HUDEP-2 (cell line): ENCODE measurements around the gene SEC14L2.
A peak's percentile ranks its signal among the peaks of the same experiment; 100 is the strongest.
"Not testable (repeated sequence)": the region's sequence is repeated elsewhere in the genome, so short reads cannot be mapped to it uniquely, and the experiment has no call there.

Experiments
- DNase-seq, 76 experiments: peaks; one replicate each; lab custom pipeline; 2025; ENCODE audit not compliant: unreplicated experiment in 76 of 76; lab: John Stamatoyannopoulos, UW

SEC14L2 gene

DNA sequence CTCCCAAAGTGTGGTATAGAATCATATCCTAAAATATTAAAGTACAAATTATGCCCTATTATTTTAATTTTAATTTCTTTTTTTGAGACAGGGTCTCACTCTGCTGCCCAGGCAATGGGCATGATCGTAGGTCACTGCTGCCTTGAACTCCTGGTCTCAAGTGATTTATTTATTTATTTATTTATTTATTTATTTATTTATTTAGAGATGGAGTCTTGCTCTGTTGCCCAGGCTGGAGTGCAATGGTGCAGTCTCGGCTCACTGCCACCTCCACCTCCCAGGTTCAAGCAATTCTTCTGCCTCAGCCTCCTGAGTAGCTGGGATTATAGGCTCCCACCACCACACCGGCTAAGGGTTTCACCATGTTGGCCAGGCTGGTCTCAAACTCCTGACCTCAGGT lies 4.2 kb downstream of the SEC14L2 start:
- DNase-seq = not testable (repeated sequence)

DNA sequence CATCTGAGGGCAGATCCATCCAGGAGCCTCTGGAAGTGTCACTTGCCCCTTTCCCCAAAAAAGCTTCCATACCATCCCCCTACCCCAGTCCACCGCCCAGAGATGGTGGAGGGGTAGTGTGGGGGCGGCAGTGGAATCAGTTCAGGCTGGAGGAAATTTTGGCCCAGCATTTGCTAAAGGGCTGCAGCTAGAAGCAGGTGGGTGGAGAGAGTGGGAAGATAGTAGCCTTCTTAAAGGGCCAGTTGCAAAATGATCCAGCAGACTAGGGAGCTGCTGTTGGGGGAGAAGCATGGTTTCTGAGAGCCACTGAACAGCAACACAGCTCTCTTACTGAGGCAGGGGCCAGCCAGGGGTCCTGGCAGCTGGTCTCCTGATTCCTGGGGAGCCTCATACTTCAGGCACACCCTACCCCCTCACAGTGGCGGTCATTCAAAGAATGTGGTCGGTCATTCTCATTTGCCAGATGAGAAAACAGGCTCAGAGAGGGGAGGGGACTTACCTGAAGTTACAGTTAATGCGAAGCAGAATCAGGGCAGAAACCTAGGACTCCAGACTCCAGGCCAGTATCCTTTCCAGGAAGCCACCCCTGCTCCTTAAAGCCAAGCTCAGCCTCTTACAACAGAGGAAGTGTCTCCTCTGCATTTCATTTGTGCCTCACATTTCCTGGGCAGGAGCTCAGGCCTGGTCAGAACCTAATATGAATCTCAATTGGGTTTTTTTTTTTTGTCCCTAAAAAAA lies 5.4 kb downstream of the SEC14L2 start:
- peak in 22 of 76 experiments; percentile 10 to 57 (median 30) for DNase-seq

DNA sequence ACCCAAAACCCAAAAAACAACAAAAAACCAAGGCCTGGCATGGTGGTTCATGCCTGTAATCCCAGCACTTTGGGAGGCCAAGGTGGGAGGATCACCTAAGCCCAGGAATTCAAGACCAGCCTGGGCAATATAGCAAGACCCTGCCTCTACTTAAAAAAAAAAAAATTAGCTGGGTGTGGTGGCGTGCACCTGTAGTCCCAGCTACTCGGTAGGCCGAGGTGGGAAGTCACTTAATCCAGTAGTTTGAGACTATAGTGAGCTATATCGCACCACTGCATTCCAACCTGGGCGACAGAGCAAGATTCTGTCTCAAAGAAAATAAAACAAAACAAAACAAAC lies 5.9 kb downstream of the SEC14L2 start:
- DNase-seq = not testable (repeated sequence)

DNA sequence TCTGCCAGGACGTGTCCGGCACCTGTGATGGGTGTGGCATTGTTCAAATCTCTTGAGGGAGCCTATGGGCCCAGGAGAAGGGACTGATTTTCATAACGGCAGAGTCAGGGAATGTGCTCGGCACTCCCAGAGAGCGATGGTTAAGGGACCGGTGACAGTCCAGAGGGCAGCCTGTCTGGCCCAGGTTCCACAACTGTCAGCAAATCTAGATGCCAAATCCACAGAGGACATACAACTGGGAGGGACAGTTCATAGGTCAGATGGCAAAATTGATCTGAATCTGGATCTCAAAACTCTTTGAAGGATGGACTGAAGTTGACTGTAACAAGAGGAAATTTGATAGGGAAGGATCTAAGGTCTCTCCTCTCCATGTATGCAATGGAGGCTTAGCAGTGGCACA lies 7.5 kb downstream of the SEC14L2 start:
- DNase-seq = no peak

DNA sequence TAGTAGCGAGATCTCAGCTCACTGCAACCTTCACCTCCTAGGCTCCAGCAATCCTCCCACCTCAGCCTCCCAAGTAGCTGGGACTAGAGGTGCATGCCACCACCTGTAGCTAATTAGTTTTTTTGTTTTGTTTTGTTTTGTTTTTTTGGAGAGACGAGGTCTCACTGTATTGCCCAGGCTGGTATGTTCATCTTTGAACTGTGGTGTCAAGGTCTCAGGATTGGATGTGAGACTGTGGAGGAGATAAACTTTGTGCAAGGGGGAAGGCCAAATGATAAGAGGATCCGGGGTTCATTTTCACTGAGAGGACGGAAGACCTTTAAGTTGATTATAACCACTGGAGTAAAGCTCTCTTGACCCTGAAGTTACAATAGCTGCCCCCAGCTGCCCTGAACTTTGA lies 8.9 kb downstream of the SEC14L2 start:
- DNase-seq = no peak

DNA sequence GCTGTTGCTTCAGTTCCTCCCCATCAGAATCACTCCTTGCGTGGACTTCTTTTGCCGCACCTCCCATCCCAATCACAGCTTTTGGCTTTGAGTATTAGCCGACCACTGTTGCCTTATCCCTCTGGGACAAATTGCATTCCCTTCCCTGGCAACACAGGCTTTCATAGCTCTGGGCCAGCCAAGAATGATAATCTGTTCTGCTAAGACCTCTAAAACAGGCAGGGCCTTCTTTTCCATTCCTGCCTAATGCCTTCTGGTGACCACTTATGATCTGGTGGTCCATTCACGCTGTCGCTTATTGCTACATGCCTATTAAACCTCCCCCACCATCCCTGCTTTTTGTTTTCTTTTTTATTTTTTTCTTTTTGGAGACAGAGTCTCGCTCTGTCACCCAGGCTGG lies 9.6 kb downstream of the SEC14L2 start:
- no peak for DNase-seq

DNA sequence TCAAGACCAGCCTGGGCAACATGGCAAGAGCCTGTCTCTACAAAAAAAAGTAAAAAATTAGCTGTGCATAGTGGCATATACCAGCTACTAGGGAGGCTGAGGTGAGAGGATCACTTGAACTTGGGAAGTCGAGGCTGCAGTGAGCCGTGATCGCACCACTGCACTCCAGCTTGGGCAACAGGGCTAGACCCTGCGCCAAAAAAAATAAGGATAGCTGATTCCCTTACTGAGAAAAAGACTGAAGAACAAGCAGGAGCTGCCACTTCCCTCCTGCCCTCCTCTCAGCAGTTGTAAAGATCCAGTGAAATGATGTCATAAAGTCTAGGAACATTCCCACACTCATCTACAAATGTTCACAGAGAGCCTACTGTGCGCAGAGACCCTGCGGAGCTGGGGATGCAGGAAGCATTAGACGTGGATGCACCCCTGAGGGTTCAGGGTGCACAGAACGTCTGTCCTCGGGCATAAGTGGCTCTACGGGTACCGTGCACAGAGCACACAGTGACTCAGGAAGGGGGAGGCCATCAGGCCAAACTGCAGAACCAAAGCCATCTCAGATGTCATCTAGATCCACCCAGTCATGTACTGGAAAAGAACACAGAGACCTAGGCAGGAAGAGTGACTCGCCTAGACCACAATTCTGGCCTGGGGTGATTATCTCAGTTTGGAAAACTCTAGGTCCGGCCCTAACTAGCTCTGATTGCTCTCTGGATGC lies 11.7 kb downstream of the SEC14L2 start:
- DNase-seq = peak in 20 of 76 experiments; percentile 10 to 61 (median 30)

DNA sequence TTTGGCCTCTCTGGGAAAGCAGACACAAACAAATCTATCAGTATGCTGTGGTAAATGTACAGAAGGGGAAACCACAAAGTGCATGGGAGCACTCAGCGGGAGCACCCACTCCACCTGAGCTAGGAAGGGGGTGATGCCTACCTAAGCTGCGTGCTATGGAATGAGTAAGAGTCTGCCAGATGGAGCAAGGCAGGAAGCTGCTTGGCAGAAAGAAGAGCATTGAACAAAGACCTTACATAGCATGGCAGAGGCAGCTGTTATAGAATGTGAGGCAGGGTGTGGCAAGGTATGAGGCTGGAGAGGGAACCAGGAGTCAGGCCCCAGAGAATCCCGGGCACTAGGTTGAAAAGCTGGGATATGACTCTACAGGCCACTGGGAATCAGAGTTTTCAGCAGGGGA lies 15.0 kb downstream of the SEC14L2 start:
- DNase-seq = no peak

DNA sequence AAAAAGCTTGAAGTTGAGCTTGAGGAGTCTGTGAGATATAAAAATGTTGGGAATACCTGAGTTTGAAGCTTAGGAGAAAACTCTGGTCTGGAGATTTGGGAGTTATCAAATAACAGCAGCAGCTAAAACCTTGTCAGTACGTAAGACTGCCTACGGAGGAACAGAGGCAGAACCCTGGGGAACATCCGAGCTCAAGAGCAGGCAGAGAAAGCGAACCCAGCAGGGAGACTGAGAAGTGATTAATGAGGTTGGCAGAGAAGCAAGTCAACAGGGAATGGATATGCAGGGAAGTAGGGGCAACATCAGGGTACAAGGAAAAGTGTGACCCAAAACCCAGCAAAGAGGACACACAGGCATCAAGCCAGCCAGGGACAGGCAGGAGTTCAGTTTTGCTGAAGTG lies 16.2 kb downstream of the SEC14L2 start:
- no peak for DNase-seq

DNA sequence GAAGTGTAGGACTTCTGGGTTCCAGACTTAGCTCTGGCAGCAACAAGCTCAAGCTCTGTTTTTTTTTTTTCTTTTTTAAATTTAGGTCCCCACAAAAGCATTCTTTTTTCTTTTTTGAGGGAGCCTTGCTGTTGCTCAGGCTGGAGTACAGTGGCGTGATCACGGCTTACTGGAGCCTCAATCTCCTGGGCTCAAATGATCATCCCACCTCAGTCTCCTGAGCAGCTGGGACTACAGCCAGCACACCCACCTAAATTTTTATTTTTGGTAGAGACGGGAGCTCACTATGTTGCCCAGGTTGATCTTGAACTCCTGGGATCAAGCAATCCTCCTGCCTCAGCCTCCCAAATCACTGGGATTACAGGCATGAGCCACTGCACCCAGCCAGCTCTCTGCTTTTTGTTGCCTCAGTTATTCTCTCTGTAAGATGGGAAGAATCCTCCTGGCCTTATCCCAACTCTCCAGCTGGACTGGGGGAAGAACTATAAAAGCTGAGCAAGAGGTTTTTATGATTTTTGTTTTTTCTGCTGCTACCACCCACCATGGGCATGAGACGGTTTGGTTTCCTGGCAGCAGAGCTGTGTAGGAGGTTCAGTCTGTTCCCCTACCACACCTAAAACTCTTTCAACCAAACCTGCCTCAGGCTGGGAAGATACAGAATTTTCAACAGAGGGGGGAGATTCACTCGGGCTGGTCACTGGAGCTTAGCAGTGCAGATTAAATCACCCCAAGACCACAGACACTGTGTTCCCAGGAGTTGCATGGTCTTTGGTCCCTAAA lies 17.1 kb downstream of the SEC14L2 start:
- peak in 33 of 76 experiments; percentile 13 to 64 (median 28) for DNase-seq

DNA sequence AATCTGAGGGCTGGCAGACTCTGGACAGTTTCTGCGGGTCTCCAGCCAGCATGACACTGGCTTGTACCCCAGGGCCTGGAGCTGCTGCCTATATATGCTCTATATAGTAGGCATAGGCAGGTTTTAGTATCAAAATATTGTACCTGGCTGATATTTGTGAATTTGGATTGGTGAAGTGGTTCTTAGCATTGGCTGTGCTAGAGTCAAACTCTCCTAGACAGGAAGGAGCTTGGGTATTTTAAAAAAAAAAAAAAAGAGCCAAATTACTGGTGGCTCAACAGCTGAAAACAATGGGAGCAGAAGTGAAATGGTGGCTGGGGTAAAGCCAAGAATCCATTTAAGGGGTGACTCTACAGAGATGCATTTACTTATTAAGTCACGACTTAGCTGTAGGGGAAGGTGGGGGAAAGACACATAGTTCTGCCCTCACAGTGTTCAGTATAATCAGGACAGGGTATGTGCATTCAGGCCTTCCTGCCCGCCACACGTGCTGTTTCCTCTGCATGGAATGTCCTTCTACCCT lies 17.8 kb downstream of the SEC14L2 start:
- DNase-seq = no peak

DNA sequence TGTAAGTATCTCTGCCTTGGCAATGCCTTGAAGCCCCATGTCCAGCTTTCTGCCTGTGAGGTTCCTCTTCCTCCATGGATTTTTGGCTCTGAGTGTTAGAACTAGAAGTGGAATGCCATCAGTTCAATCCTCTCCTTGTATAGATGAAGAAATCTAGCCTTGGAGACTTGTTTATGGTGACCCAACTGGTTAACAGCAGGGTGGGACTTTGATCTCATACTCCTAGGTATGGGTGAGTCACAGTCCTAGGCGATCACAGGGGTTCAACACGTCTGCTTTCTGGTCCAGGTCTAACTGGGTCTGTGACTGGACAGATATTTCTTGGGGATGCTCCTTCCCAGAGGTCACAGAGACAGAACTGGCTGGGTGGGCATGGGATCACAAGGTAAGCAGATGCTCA lies 19.6 kb downstream of the SEC14L2 start:
- no peak for DNase-seq

DNA sequence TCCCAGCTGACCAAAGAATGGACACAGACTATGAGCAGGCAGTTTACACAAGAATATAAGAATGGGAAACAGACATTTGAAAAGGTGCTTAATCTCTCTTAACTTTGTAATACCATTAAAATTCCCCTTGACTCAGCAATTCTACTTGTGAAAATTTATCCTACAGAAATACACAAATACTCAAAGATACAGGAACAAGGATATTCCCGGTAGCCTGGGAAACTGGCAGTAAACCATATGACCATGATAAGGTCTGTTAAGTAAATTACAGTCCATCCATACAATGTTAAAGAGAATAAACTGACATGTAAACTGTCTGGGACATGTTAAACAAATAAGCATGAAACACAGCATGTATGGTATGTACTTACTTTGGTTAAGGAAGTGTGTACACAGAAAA lies 20.0 kb downstream of the SEC14L2 start:
- DNase-seq = no peak

DNA sequence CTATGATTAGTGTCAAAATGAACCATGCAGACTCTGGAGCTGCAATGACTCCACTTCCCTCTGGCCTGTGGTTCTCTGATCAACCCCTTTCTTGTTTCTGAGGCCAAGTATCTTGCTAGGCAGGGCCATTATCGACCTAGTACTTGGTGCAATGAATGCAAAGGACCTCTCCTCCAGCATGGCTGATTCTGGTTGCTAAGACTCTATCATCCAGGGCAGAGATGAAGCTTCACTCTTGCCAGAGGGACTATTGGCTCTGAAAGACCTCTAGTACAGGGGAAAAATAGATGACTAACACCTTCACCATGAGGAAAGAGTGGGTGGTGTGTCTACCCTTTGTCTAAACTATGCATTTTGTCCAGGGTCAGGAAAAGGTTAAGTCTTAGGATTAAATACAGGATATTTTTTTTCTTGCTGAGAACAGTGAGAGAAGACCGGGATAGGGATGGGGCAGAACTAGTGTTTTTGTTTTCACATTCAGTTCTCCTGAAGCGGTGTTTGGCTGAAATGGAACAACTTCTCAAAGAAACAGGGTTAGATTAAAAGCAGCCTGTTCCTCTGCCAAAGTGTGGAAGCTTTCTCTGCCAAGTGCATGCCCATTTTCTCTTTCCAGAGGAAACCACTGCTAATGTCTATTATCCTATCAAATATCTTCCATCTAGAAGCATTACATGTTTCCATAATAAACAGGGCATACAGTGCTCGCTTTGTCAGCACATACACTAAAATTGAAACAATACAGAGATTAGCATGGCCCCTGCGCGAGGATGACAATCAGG lies 23.7 kb downstream of the SEC14L2 start:
- DNase-seq = peak in 9 of 76 experiments; percentile 15 to 42 (median 25)

DNA sequence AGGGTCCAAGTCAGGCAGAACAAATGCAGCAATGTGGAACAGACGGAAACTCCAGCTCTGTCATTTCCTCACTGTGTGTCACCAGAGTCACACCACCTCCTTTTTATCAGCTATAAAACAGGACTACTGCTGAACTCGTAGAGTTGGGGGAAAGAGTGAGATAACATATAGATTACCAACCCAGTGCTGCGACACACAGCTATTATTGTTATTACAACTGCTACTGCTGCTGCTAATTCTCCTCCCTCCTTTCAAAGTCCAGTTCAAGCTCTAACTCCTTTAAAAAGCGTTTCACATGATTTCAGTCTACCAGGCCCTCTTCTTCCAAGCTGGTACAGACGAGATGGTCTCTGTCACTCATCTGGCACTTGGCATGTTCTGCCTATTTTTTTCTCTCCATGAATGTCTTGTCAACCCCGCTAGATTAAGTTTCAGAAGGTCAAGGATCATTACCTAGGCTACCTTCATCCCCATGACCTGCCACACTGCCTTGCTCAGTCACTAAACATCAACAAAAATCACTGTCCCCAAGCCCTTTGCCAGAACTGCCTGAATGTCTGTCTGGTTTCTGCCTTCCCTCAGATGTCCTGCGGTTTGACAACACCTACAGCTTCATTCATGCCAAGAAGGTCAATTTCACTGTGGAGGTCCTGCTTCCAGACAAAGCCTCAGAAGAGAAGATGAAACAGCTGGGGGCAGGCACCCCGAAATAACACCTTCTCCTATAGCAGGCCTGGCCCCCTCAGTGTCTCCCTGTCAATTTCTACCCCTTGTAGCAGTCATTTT lies 25.1 kb downstream of the SEC14L2 start:
- peak in 58 of 76 experiments; percentile 17 to 87 (median 64) for DNase-seq

DNA sequence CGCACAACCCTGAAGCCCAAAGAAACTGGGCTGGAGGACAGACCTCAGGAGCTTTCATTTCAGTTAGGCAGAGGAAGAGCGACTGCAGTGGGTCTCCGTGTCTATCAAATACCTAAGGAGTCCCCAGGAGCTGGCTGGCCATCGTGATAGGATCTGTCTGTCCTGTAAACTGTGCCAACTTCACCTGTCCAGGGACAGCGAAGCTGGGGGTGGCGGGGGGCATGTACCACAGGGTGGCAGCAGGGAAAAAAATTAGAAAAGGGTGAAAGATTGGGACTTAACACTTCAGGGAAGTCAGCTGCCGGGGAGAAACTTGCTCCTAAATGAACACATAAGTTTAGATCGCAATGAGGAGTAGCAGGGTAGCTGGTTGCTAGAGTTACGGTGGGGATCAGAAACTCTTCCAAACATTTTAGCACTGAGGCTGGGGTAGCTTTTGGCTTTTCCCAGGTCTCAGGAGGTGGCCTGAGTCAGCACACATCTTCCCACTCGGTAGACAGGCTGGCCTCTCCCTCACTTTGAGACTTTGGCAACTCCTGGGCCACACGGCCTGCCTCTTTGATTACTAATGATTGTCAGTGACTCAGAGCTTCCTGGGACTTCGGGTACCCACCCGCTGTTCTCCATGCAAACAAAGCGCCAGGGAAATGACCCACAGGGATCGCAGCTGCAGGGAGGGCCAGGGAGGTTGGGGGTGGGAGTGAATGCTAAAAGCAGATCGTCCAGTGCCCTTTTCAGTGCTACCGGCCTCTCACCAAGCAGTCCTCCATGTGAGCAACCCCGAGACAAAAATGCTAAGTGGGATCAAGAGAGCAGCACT lies 25.9 kb downstream of the SEC14L2 start:
- DNase-seq = peak in 64 of 76 experiments; percentile 21 to 82 (median 52)

DNA sequence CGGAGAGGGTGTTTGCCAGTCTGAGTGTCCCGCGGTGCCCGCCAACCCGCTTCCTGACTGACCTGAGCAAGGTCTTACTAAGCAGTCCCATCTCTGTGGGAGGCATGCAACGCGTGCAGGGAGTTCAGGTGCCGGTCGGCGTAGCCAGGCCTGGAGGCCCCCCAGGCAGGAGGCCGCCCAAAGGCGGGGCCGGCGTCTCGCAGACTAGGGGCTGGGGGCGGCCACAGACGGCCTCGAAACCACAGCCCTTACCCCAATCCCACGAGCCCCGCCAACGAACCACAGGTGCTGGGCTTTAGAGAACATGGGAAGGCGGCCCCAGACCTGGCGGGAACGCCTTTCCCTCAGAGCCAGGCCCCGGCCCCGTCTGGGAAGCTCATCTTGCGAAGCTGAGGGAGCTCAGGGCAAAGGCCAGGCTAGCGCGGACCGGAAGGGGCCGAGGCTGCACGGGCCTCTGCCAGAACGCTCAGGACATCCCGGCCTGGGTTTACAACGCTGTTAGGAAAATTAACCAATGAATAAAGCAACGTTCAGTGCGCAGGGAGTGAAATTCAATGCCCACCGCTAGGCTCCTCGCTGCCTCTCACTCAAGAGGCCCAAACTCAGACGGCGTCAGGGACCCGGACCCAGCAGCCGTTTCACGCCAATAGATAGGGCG lies 26.6 kb downstream of the SEC14L2 start:
- DNase-seq = peak in 37 of 76 experiments; percentile 25 to 92 (median 66)

DNA sequence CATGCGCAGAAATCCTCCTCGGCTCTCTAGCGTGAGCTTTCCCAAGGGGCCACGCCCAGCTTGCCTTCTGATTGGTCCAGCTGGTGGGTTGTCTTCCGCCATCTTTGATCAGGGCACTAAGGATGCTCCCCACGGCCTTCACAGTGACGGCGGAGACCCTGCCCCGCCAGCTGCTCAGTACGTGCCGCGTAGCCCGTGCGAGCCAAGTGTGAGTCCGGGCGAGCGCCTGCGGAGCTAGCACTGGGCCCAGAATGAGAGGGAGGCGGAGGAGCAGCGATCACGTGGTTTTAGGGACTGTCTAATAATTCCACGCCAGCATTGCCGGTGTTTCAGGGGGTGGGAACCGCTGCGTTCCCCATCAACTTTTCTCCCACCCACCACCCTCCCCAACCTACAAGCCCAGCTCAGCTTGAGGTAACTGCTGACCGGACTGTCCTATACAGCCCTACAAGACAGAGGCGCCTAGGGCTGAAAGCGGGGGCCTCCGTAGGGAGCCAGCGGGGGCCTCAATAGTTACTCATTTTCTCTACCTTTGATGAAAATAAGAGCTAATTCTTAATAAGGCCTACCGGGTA lies 27.2 kb downstream of the SEC14L2 start:
- DNase-seq = peak; percentile 41 to 99 (median 98)
